ENCODE results near the gene RMDN3. TPM values are rescaled to one million over a fixed set of nuclear protein-coding genes. Genes with fewer than 3 reads are reported as not detected.

Gene RMDN3
- total and polyA plus RNA-seq, 9 of the 15 experiments (the other 6 are each of a cell fraction or from before 2014, with no cell fraction given) = 8.1 to 38.2 (median 25.9) TPM

DNA sequence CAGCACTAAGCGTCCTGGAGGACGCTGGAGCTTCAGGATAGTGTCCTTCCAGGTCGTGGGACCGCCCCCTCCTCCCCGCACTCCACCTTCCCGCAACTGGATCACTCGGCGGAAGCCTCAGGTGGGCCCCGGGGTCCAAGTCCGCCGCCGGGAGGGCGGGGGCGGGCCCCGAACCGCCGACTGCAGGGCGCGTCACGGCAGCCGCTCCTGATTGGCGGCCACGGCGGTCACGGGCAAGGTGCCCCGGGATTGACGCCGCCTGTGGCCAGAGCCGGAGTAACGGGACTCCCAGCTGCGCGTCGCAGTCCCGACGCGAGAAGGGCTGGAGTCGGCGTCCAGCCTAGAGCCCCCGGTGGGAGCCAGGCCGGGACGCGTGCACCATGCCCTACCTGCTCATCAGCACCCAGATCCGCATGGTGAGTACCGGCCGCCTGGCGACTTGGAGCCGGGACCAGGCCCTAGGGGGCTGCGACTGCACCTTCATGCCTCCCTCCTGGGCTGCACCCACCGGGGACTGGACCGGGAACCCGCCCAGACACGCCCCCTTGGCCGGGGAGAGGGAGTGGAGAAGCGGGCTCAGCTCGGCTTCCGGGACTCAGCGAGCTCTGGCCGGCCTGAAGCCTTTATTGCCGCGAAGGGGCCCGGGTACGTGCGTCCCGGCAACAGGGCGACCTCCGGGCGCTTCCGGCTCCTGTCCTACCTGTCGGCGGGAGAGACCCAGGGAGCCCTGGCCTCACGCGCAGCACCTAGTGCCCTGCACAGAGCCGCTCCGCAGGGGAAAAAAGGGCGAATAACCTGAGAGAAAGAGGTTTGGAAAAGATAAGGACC, 9.0 kb upstream of the RMDN3 start, which contains the start of gene GCHFR (continued):
- TF ChIP-seq, protein P1, sequence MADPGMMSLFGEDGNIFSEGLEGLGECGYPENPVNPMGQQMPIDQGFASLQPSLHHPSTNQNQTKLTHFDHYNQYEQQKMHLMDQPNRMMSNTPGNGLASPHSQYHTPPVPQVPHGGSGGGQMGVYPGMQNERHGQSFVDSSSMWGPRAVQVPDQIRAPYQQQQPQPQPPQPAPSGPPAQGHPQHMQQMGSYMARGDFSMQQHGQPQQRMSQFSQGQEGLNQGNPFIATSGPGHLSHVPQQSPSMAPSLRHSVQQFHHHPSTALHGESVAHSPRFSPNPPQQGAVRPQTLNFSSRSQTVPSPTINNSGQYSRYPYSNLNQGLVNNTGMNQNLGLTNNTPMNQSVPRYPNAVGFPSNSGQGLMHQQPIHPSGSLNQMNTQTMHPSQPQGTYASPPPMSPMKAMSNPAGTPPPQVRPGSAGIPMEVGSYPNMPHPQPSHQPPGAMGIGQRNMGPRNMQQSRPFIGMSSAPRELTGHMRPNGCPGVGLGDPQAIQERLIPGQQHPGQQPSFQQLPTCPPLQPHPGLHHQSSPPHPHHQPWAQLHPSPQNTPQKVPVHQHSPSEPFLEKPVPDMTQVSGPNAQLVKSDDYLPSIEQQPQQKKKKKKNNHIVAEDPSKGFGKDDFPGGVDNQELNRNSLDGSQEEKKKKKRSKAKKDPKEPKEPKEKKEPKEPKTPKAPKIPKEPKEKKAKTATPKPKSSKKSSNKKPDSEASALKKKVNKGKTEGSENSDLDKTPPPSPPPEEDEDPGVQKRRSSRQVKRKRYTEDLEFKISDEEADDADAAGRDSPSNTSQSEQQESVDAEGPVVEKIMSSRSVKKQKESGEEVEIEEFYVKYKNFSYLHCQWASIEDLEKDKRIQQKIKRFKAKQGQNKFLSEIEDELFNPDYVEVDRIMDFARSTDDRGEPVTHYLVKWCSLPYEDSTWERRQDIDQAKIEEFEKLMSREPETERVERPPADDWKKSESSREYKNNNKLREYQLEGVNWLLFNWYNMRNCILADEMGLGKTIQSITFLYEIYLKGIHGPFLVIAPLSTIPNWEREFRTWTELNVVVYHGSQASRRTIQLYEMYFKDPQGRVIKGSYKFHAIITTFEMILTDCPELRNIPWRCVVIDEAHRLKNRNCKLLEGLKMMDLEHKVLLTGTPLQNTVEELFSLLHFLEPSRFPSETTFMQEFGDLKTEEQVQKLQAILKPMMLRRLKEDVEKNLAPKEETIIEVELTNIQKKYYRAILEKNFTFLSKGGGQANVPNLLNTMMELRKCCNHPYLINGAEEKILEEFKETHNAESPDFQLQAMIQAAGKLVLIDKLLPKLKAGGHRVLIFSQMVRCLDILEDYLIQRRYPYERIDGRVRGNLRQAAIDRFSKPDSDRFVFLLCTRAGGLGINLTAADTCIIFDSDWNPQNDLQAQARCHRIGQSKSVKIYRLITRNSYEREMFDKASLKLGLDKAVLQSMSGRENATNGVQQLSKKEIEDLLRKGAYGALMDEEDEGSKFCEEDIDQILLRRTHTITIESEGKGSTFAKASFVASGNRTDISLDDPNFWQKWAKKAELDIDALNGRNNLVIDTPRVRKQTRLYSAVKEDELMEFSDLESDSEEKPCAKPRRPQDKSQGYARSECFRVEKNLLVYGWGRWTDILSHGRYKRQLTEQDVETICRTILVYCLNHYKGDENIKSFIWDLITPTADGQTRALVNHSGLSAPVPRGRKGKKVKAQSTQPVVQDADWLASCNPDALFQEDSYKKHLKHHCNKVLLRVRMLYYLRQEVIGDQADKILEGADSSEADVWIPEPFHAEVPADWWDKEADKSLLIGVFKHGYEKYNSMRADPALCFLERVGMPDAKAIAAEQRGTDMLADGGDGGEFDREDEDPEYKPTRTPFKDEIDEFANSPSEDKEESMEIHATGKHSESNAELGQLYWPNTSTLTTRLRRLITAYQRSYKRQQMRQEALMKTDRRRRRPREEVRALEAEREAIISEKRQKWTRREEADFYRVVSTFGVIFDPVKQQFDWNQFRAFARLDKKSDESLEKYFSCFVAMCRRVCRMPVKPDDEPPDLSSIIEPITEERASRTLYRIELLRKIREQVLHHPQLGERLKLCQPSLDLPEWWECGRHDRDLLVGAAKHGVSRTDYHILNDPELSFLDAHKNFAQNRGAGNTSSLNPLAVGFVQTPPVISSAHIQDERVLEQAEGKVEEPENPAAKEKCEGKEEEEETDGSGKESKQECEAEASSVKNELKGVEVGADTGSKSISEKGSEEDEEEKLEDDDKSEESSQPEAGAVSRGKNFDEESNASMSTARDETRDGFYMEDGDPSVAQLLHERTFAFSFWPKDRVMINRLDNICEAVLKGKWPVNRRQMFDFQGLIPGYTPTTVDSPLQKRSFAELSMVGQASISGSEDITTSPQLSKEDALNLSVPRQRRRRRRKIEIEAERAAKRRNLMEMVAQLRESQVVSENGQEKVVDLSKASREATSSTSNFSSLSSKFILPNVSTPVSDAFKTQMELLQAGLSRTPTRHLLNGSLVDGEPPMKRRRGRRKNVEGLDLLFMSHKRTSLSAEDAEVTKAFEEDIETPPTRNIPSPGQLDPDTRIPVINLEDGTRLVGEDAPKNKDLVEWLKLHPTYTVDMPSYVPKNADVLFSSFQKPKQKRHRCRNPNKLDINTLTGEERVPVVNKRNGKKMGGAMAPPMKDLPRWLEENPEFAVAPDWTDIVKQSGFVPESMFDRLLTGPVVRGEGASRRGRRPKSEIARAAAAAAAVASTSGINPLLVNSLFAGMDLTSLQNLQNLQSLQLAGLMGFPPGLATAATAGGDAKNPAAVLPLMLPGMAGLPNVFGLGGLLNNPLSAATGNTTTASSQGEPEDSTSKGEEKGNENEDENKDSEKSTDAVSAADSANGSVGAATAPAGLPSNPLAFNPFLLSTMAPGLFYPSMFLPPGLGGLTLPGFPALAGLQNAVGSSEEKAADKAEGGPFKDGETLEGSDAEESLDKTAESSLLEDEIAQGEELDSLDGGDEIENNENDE (IDR thresholded peaks at IDR 0.05; ENCODE audit: low read depth, low read length) = no peak
- TF ChIP-seq, protein P2, sequence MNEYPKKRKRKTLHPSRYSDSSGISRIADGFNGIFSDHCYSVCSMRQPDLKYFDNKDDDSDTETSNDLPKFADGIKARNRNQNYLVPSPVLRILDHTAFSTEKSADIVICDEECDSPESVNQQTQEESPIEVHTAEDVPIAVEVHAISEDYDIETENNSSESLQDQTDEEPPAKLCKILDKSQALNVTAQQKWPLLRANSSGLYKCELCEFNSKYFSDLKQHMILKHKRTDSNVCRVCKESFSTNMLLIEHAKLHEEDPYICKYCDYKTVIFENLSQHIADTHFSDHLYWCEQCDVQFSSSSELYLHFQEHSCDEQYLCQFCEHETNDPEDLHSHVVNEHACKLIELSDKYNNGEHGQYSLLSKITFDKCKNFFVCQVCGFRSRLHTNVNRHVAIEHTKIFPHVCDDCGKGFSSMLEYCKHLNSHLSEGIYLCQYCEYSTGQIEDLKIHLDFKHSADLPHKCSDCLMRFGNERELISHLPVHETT (CRISPR knock-in tag; conservative IDR thresholded peaks at IDR 0.05 in 1 of 2, IDR thresholded peaks at IDR 0.05 in 1 of 2) = peak in 1 of 2 experiments; percentile 85; a peak in 2 of 4 replicates
- TF ChIP-seq NFIC (IDR thresholded peaks at IDR 0.05) (no peak), ZNF263 (CRISPR knock-in tag; IDR thresholded peaks at IDR 0.05; ENCODE audit: borderline replicate concordance) (peak; percentile 56), NFYB (IDR thresholded peaks at IDR 0.05; ENCODE audit: extremely low read depth, insufficient read length) (peak; percentile 78), ZFX (CRISPR knock-in tag; IDR thresholded peaks at IDR 0.05) (peak; percentile 83), BCL6 (CRISPR knock-in tag; IDR thresholded peaks at IDR 0.05) (no peak), BDP1 (IDR thresholded peaks at IDR 0.05; ENCODE audit: insufficient read depth, insufficient read length) (no peak), SMAD3 (CRISPR knock-in tag; conservative IDR thresholded peaks at IDR 0.05) (no peak), EP300 (IDR thresholded peaks at IDR 0.05; ENCODE audit: low read length) (no peak)
- TF ChIP-seq, protein P3, sequence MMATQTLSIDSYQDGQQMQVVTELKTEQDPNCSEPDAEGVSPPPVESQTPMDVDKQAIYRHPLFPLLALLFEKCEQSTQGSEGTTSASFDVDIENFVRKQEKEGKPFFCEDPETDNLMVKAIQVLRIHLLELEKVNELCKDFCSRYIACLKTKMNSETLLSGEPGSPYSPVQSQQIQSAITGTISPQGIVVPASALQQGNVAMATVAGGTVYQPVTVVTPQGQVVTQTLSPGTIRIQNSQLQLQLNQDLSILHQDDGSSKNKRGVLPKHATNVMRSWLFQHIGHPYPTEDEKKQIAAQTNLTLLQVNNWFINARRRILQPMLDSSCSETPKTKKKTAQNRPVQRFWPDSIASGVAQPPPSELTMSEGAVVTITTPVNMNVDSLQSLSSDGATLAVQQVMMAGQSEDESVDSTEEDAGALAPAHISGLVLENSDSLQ (IDR thresholded peaks at IDR 0.05) = peak; percentile 93

Measured in K562 (cell line).